DND-41 (cell line): ENCODE data around the gene FAM53B.
A peak's percentile ranks its signal among the peaks of the same experiment; 100 is the strongest.

ENCODE experiments used
- ATAC-seq: fragments of 200-7000 bp; cut with Tn5 transposase; 3 replicates; pipeline ENCODE4 v1.9.1; 2021; ENCODE audit warnings: low read depth; ENCODE audit not compliant: insufficient read depth
- DNase-seq: peaks from one replicate; pipeline ENCODE4 v3.0.0-alpha.2; 2020
- H2AFZ ChIP-seq: 2 replicates; pipeline ENCODE4 v1.6.0; 2012; ENCODE audit warnings: low read depth, low read length
- H3K27ac ChIP-seq: 2 replicates; pipeline ENCODE4 v1.5.1; 2012; ENCODE audit warnings: low read length, inconsistent platforms
- H3K27me3 ChIP-seq: fragments of 200-600 bp; sonication (generic); 2 replicates; pipeline ENCODE4 v1.6.0; 2012; ENCODE audit warnings: low read length, mild to moderate bottlenecking, inconsistent platforms; ENCODE audit not compliant: insufficient read depth, poor library complexity
- H3K36me3 ChIP-seq: 2 replicates; pipeline ENCODE4 v1.5.1; 2012; ENCODE audit warnings: low read length, inconsistent platforms; ENCODE audit not compliant: insufficient read depth
- H3K4me1 ChIP-seq: 2 replicates; pipeline ENCODE4 v1.5.1; 2012; ENCODE audit warnings: mild to moderate bottlenecking, low read length; ENCODE audit not compliant: insufficient read depth
- H3K4me2 ChIP-seq: 2 replicates; pipeline ENCODE4 v1.6.0; 2012; ENCODE audit warnings: mild to moderate bottlenecking, moderate library complexity, low read length, inconsistent platforms; ENCODE audit not compliant: insufficient read depth
- H3K4me3 ChIP-seq, 2 experiments: fragments of 200-600 bp in 1 of 2; shearing (Covaris generic) in 1 of 2; 2 replicates each; pipeline ENCODE4 v1.5.1; 2012 to 2016; ENCODE audit warnings: inconsistent platforms in 2 of 2, low read length in 2 of 2, mild to moderate bottlenecking in 2 of 2, low read depth in 1 of 2, moderate library complexity in 1 of 2
- H3K79me2 ChIP-seq: 2 replicates; pipeline ENCODE4 v1.6.0; 2012; ENCODE audit warnings: low read length, inconsistent platforms; ENCODE audit not compliant: insufficient read depth
- H3K9ac ChIP-seq: 2 replicates; pipeline ENCODE4 v1.6.0; 2012; ENCODE audit warnings: low read depth, mild to moderate bottlenecking, inconsistent platforms, low read length, moderate library complexity
- H3K9me3 ChIP-seq: 2 replicates; pipeline ENCODE4 v1.5.1; 2012; ENCODE audit warnings: low read length, moderate library complexity, mild to moderate bottlenecking, inconsistent platforms; ENCODE audit not compliant: insufficient read depth, severe bottlenecking
- H4K20me1 ChIP-seq: 2 replicates; pipeline ENCODE4 v1.6.0; 2012; ENCODE audit warnings: low read length; ENCODE audit not compliant: insufficient read depth
- EZH2 ChIP-seq: IDR thresholded peaks from 3 replicates; pipeline ENCODE4 v1.6.1; 2012; ENCODE audit warnings: borderline replicate concordance, low read depth, mild to moderate bottlenecking, moderate library complexity, low read length, inconsistent platforms; ENCODE audit not compliant: severe bottlenecking
- TF ChIP-seq, protein P1 (sequence below): IDR thresholded peaks from 2 replicates; pipeline ENCODE4 v1.5.1; 2012; ENCODE audit warnings: borderline replicate concordance, low read length, moderate library complexity, mild to moderate bottlenecking; ENCODE audit not compliant: poor library complexity, severe bottlenecking; ENCODE audit errors: extremely low read depth

The FAM53B gene

DNA sequence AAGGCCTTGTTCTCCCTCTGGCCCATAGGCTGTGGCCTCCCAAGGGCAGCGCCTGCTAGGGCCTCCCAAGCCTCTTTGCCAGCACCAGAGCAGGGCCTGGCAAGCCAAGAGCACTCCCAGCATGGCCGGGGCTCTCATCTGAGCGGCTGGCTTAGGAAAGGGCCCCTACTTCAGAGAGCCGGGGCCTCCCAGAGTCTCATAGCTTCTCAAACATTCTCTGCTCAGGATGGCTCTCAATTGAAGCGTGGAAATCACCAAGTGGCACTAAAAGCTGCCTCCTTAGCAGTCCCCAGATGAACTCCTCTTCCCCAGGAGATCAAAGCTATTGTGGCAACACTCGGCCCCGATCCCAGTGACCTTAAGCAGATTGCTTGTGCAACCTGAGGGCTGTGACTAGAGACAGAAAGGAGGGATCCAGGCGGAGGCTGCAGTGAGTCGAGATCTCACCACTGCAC lies 69.4 kb downstream of the FAM53B start:
- peaks cover 94% of the 10 kb centered on the region for H3K79me2 ChIP-seq
- H3K9me3 ChIP-seq, result no peaks in the 10 kb centered on the region
- H2AFZ ChIP-seq, result no peak overlapping the region
- peaks cover 52% of the 10 kb centered on the region for H4K20me1 ChIP-seq
- peaks cover 52% of the 10 kb centered on the region for H3K4me1 ChIP-seq
- H3K9ac ChIP-seq, result no peak overlapping the region
- peak overlapping the region; percentile 96 for H3K27ac ChIP-seq
- H3K27me3 ChIP-seq, result no peaks in the 10 kb centered on the region
- no peak for ATAC-seq
- no peak overlapping the region for H3K4me2 ChIP-seq
- no peak overlapping the region for H3K4me3 ChIP-seq
- peaks cover 93% of the 10 kb centered on the region for H3K36me3 ChIP-seq
- DNase-seq, result no peak
- no peak for TF ChIP-seq EZH2
- TF ChIP-seq, protein P1, sequence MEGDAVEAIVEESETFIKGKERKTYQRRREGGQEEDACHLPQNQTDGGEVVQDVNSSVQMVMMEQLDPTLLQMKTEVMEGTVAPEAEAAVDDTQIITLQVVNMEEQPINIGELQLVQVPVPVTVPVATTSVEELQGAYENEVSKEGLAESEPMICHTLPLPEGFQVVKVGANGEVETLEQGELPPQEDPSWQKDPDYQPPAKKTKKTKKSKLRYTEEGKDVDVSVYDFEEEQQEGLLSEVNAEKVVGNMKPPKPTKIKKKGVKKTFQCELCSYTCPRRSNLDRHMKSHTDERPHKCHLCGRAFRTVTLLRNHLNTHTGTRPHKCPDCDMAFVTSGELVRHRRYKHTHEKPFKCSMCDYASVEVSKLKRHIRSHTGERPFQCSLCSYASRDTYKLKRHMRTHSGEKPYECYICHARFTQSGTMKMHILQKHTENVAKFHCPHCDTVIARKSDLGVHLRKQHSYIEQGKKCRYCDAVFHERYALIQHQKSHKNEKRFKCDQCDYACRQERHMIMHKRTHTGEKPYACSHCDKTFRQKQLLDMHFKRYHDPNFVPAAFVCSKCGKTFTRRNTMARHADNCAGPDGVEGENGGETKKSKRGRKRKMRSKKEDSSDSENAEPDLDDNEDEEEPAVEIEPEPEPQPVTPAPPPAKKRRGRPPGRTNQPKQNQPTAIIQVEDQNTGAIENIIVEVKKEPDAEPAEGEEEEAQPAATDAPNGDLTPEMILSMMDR, result no peak

DNA sequence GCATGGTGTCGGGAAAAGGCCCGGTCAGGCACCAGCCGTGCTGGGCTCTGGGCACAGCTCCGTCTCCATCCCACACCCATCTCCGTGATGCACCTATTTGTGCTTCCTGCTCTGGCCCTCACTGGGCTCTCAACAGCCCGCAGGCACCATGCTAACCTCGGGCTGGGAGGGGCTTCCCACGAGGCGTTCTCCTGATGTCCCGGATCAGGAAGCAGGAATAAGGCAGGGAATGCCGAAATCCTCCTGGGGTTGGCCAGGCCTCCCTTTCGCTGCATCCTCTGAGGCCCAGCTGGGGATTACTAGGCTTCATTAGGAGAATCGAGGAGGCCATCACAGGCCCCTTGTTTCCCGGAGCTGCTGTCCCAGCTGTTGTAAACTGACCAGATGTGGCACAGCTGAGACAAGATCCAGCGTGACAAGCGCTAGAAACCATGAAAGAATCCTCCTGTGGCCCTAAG lies 72.0 kb downstream of the FAM53B start:
- H3K27me3 ChIP-seq, result no peaks in the 10 kb centered on the region
- DNase-seq, result no peak
- H3K27ac ChIP-seq, result peak overlapping the region; percentile 96
- H3K36me3 ChIP-seq, result peaks cover 98% of the 10 kb centered on the region
- H4K20me1 ChIP-seq, result peaks cover 72% of the 10 kb centered on the region
- peaks cover 100% of the 10 kb centered on the region for H3K79me2 ChIP-seq
- H3K9me3 ChIP-seq, result no peaks in the 10 kb centered on the region
- no peak overlapping the region for H3K9ac ChIP-seq
- H3K4me3 ChIP-seq, result no peak overlapping the region
- TF ChIP-seq, protein P1, result no peak
- no peak for TF ChIP-seq EZH2
- ATAC-seq, result no peak
- H2AFZ ChIP-seq, result no peak overlapping the region
- H3K4me1 ChIP-seq, result peaks cover 26% of the 10 kb centered on the region
- H3K4me2 ChIP-seq, result no peak overlapping the region

DNA sequence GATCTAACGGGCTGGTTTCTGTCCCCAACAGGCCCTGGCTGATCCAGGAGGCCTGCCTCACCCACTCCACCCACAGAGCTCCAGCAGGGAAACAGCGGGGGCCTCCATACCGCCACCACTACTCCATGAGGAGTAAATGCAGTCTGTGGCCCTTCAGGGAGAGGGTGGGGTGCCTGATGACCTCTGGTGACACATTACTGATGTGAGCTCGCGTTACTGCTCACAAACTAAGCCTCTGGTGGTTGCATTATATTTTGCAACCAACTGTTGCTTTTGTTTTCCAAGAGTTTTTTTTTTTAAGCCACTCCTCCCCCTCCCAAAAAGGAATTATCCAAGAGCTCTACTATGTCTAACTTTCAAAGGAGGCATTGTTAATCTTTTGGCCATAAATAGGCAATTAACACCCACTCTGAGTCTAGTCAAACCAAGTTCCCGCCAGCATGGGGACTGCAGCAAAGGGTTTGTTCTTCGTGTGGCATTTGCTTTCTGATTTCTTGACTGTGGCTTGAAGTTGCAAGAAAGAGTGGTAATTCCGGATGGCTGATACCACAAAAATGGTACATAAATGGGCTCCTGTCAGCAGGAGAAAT lies 72.6 kb downstream of the FAM53B start:
- TF ChIP-seq, protein P1, result no peak
- no peak for TF ChIP-seq EZH2
- H3K79me2 ChIP-seq, result peaks cover 100% of the 10 kb centered on the region
- H4K20me1 ChIP-seq, result peaks cover 77% of the 10 kb centered on the region
- no peaks in the 10 kb centered on the region for H3K9me3 ChIP-seq
- H3K9ac ChIP-seq, result no peak overlapping the region
- peaks cover 20% of the 10 kb centered on the region for H3K4me1 ChIP-seq
- H3K4me3 ChIP-seq, result no peak overlapping the region
- no peak overlapping the region for H3K4me2 ChIP-seq
- no peak overlapping the region for H2AFZ ChIP-seq
- peak overlapping the region; percentile 96 for H3K27ac ChIP-seq
- ATAC-seq (no peak), DNase-seq (no peak)
- H3K36me3 ChIP-seq, result peaks cover 98% of the 10 kb centered on the region
- H3K27me3 ChIP-seq, result no peaks in the 10 kb centered on the region

DNA sequence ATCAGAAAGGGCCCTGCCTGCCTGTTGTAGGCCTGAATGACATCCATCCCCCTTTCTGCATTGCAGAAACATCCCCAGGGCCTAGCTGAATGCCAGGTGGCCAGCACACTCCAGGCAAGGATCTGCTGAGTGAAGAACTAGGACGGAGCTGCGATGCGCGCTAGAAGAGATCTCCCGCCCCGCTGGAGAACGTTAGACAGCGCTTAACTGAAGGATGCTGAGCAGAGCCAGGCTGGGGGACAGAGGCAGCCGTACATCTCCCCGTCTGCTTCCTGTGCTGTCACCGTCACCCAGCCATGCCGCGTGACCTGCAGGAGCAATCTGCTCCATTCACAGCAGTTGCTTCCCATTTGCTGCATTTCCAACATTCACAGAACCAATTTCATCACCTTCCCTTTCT lies 73.3 kb downstream of the FAM53B start:
- no peak overlapping the region for H3K4me3 ChIP-seq
- H4K20me1 ChIP-seq, result peaks cover 84% of the 10 kb centered on the region
- no peaks in the 10 kb centered on the region for H3K9me3 ChIP-seq
- peaks cover 100% of the 10 kb centered on the region for H3K79me2 ChIP-seq
- peak; percentile 68 for ATAC-seq
- TF ChIP-seq, protein P1, result no peak
- no peak for TF ChIP-seq EZH2
- peaks cover 14% of the 10 kb centered on the region for H3K4me1 ChIP-seq
- H3K9ac ChIP-seq, result no peak overlapping the region
- no peaks in the 10 kb centered on the region for H3K27me3 ChIP-seq
- peak; percentile 51 for DNase-seq
- H2AFZ ChIP-seq, result no peak overlapping the region
- H3K27ac ChIP-seq, result peak overlapping the region; percentile 40; the same call in 1 of the 2 replicates
- peaks cover 98% of the 10 kb centered on the region for H3K36me3 ChIP-seq
- H3K4me2 ChIP-seq, result no peak overlapping the region
